ENCODE measurements around the gene KRTAP10-11.
"Not testable (repeated sequence)": the region's sequence is repeated elsewhere in the genome, so short reads cannot be mapped to it uniquely, and the experiment has no call there.

The KRTAP10-11 gene

DNA sequence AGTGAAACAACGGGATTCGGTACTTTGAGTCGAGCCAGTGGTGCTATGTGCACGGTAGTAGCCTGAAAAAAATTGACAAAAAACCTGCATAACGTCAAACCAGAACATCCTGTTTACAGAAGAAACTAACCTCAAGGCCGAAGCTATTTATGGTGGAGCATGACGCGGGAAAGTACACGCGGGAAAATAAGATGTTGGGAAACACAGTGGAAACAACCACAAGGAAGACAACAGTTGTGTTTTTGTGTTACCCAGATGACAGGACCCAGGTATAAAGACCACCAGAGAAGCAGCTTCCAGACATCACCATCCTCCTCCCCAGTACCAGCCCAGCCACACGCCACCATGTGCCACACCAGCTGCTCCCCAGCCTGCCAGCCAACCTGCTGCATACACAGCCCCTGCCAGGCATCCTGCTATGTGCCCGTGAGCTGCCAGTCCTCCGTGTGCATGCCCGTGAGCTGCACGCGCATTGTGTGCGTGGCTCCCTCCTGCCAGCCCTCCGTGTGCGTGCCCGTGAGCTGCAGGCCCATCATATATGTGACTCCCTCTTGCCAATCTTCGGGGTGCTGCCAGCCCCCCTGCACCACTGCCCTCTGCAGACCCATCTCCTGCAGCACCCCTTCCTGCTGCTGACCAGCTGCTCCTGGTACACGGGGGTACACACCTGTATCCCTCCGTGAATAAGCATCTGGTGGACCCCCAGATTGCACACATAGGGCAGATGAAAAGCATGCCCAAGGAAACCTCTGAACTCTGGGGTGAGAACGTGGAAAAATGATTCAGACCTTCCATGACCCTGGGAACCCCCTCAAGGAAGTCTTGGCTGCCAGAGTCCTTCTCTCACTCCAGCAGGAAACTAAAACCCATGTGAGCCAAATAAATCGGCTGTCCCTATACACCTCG, 11.7 kb downstream of the KRTAP10-11 start, which contains the start of gene KRTAP12-3:
KRTAP12-3 (plus strand) TSS at position 298 of the 906 bp plus-strand sequence; CDS start at position 346, 48 bp downstream.
- H3K27ac ChIP-seq = no peak within 1 kb of the TSS
- no peak for TF ChIP-seq ZFX (IDR thresholded peaks at IDR 0.05)
- TF ChIP-seq, protein P1, sequence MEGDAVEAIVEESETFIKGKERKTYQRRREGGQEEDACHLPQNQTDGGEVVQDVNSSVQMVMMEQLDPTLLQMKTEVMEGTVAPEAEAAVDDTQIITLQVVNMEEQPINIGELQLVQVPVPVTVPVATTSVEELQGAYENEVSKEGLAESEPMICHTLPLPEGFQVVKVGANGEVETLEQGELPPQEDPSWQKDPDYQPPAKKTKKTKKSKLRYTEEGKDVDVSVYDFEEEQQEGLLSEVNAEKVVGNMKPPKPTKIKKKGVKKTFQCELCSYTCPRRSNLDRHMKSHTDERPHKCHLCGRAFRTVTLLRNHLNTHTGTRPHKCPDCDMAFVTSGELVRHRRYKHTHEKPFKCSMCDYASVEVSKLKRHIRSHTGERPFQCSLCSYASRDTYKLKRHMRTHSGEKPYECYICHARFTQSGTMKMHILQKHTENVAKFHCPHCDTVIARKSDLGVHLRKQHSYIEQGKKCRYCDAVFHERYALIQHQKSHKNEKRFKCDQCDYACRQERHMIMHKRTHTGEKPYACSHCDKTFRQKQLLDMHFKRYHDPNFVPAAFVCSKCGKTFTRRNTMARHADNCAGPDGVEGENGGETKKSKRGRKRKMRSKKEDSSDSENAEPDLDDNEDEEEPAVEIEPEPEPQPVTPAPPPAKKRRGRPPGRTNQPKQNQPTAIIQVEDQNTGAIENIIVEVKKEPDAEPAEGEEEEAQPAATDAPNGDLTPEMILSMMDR (conservative IDR thresholded peaks at IDR 0.05) = no peak

DNA sequence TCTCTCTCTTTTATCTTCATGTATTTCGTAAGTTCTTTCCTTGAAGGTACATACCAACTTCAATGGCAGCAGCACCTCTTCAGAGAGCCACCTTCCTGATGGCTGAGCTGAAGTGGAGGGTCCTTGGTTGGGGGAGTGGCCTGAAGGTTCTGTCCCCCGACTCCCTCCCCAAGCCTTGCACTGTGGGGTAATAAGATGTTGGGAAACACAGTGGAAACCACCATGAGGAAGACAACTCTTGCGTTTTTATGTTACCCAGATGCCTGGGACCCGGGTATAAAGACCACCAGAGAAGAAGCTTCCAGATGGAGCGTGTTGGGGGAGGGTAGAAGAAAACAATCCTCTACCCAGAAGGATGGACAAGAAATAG, 12.3 kb downstream of the KRTAP10-11 start:
- TF ChIP-seq, protein P1 (conservative IDR thresholded peaks at IDR 0.05) = no peak
- TF ChIP-seq ZFX (IDR thresholded peaks at IDR 0.05) = no peak
- H3K27ac ChIP-seq = no peak overlapping the region

DNA sequence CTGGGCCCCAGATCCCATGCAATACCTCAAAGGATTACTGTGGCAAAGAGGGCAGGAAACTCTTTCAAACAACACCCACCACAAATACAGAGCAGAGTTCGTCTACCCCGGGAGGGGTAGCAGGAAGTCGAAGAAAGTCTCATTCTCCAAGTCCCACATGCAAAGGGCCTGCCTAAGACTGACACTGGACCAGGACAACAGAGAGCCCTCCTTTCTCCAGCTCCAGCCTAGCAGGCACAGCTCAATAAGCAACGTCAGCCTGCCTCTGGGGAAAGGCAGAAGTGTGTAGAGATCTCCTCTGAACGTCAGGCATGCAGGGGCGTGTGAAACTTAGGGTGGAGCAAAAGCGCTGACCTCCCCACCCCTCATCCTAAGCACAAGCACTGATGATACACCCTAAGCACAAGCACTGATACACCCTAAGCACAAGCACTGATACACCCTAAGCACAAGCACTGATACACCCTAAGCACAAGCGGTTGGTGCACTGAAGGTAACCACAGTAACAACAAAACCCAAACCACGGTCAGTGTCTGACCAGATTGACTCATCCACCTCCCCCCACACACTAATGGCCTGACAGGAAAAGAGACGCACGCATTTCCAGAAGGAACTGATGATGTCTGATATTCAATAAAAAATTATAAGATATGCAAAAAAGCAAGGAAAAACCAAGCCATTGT, 12.8 kb downstream of the KRTAP10-11 start:
- H3K27ac ChIP-seq = no peak overlapping the region
- TF ChIP-seq ZFX (IDR thresholded peaks at IDR 0.05) = no peak

DNA sequence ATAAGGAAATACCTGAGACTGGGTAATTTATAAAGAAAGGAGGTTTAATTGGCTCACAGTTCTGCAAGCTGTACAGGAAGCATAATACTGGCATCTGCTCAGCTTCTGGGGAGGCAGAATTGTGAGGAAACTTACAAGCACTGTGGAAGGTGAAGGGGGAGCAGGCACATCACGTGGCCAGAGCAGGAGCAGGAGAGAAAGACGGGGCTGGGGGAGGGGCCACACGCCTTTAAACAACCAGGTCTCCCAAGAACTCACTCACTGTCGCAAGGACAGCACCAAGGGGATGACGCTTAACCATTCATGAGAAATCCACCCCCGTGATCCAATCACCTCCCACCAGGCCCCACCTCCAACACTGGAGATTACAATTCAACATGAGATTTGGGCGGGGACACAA, 15.4 kb downstream of the KRTAP10-11 start:
- H3K27ac ChIP-seq = not testable (repeated sequence)

GRCh38 chr21:44664691-44665090, 18.5 kb downstream of the KRTAP10-11 start:
- no peak overlapping the region for H3K27ac ChIP-seq
- no peak for TF ChIP-seq ZFX (IDR thresholded peaks at IDR 0.05)
- TF ChIP-seq, protein P1 (conservative IDR thresholded peaks at IDR 0.05) = no peak

DNA sequence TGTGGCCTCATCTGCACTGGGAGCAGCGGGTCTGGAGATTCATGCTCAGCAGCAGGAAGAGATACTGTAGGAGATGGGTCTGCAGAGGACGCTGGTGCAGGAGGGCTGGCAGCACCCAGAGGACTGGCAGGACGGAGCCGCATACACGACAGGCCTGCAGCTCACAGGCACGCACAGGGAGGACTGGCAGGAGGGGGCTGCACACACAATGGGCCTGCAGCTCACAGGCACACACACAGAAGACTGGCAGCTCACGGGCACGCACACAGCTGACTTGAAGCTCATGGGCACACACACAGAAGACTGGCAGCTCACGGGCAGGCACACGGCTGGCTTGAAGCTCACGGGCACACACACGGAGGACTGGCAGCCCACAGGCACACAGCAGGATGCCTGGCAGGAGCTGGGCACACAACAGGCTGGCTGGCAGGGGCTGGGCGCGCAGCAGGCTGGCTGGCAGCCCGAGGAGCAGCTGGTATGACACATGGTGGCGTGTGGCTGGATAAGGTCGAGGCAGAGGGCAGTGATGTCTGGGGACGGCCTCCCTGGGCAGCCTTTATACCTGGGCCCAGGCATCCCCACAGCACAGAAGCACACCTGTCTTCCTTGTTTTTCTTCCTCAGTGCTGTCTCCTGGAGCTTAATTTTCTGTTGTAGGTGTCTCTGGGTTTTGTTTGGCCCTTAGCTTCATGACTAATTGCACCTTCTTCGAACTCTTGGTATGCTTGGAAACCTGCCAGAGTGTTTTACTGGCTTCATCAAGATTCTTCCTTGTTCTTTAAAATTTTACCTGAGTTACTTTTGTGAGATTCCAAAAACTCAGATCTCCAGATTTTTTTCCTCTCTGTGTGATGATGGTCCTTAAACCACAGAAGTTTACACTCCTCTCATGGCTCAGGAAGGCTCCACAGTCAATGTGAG, 20.4 kb downstream of the KRTAP10-11 start, which contains the start of gene KRTAP12-2:
KRTAP12-2 (minus strand) TSS at position 527 of the 920 bp plus-strand sequence; CDS start at position 486, 41 bp downstream.
- no peak for TF ChIP-seq ZFX (IDR thresholded peaks at IDR 0.05)
- TF ChIP-seq, protein P1 (conservative IDR thresholded peaks at IDR 0.05) = no peak
- no peak within 1 kb of the TSS for H3K27ac ChIP-seq

- no peak overlapping the region for H3K27ac ChIP-seq
- TF ChIP-seq ZFX (IDR thresholded peaks at IDR 0.05) = no peak
- TF ChIP-seq, protein P1 (conservative IDR thresholded peaks at IDR 0.05) = no peak
Observed at GRCh38 chr21:44667612-44668011, 21.4 kb downstream of the KRTAP10-11 start.

All from C4-2B (cell line).